GM12873 (cell line): Measurements from ENCODE around the gene CLEC16A.

Experiments used
- CTCF ChIP-seq: IDR thresholded peaks from 2 replicates; pipeline ENCODE4 v1.5.1; 2012; ENCODE audit warnings: low read depth, mild to moderate bottlenecking, moderate library complexity, low read length, control low read depth; ENCODE audit not compliant: insufficient read depth; ENCODE audit errors: missing control alignments

The CLEC16A gene

GRCh38 chr16:11087691-11088073 lies 143.3 kb downstream of the CLEC16A start:
- TF ChIP-seq CTCF, result no peak

GRCh38 chr16:11088074-11088730 lies 143.8 kb downstream of the CLEC16A start:
- no peak for TF ChIP-seq CTCF

- no peak for TF ChIP-seq CTCF
Measured at GRCh38 chr16:11088831-11089230, 144.5 kb downstream of the CLEC16A start.

GRCh38 chr16:11089504-11090124 lies 145.2 kb downstream of the CLEC16A start:
- no peak for TF ChIP-seq CTCF

- TF ChIP-seq CTCF, result no peak
Measured at GRCh38 chr16:11090232-11090631, 145.9 kb downstream of the CLEC16A start.

DNA sequence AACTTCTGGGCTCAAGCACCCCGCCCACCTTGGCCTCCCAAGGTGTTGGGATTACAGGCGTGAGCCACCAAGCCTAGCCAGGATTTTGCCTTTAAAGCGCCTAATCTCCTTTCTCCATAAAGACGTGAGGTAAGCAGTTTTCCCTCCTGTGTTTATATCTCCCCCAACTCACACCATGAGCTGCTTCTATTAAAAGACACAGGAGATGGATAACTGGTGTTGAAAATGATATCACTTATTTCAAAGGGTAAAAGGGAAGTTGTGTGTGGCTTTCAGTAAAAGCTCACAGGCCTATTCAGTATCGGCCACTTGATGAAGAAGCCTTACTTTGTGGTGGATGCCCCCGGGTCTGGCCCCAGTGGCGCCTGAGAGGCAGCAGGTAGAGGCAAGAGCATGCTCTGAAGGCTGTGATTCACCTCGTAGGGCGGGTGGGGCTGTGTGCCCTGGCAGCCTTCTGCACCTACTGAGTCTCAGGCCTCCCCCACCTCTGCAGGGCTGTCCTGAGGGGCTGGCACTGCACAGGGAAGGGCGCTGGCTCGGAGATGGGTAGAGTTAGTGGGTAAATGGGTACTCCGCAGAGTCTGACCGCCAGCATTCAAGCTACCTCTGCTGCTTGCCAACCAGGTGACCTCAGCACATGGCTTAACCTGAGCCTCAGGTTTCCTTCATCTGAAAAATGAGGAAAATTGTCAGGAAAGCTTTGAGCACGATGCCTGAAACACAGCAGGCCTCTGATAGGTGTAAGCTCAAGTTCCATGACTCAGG lies 146.8 kb downstream of the CLEC16A start:
- TF ChIP-seq CTCF, result no peak
